Gastroesophageal sphincter (tissue), 4 donors: ENCODE measurements around the gene PSME2. TPM values are rescaled to one million over a fixed set of nuclear protein-coding genes. Genes with fewer than 3 reads are reported as not detected.

Experiments
- ATAC-seq: fragments of 150-250 bp; one replicate; pipeline ENCODE4 v1.9.1; 2016; ENCODE audit warnings: mild to moderate bottlenecking, moderate library complexity
- H3K27ac ChIP-seq, 4 donors: fragments of 200-600 bp; sonication (generic) in 3 of 4; 1 replicate in 3 of 4; 2 replicates in 1 of 4; pipeline ENCODE4 v1.5.1; 2016 to 2019
- H3K27me3 ChIP-seq: fragments of 200-600 bp; sonication (generic); one replicate; pipeline ENCODE4 v1.5.1; 2019
- H3K36me3 ChIP-seq, 2 donors: fragments of 200-600 bp; sonication (generic); one replicate each; pipeline ENCODE4 v1.5.1; 2019; ENCODE audit warnings: control low read depth in 1 of 2
- H3K4me1 ChIP-seq, 3 donors: fragments of 200-600 bp; sonication (generic); 1 replicate in 2 of 3; 2 replicates in 1 of 3; pipeline ENCODE4 v1.5.1; 2016 to 2019; ENCODE audit warnings: control low read depth in 2 of 3
- H3K4me3 ChIP-seq, 2 donors: fragments of 200-600 bp; sonication (generic); one replicate each; pipeline ENCODE4 v1.5.1; 2019; ENCODE audit warnings: mild to moderate bottlenecking in 1 of 2, moderate library complexity in 1 of 2
- H3K9me3 ChIP-seq, 3 donors: fragments of 200-600 bp; sonication (generic); one replicate each; pipeline ENCODE4 v1.5.1; 2017 to 2019; ENCODE audit warnings: control low read depth in 2 of 3
- EP300 ChIP-seq: sonication (generic); formaldehyde crosslinking; IDR thresholded peaks from one replicate; pipeline ENCODE4 v1.6.1; 2017; ENCODE audit warnings: antibody characterized with exemption, mild to moderate bottlenecking
- POLR2A ChIP-seq, 2 donors: fragments of 450-650 bp; IDR thresholded peaks; one replicate each; pipeline ENCODE4 v1.6.1; 2017; ENCODE audit warnings: antibody characterized with exemption in 2 of 2, mild to moderate bottlenecking in 2 of 2, moderate library complexity in 1 of 2
- POLR2AphosphoS5 ChIP-seq: sonication (generic); formaldehyde crosslinking; IDR thresholded peaks from one replicate; pipeline ENCODE4 v1.6.1; 2017; ENCODE audit warnings: antibody characterized with exemption
- WGBS, 2 donors: methylation state at CpG; one replicate each; pipeline ENCODE4 v1.1.5; 2018; ENCODE audit warnings: low coverage in 1 of 2; 5-methylcytosine and 5-hydroxymethylcytosine counted together
- total RNA-seq, 4 donors: library from RNA; depleted of rRNA; stranded (reverse); fragments of >200 nt; gene quantifications; one replicate each; pipeline ENCODE4 v1.1.0, GENCODE V29; 2016
- TF ChIP-seq, protein P1 (sequence below), 4 experiments: fragments of 200-600 bp in 2 of 4; fragments of 450-650 bp in 2 of 4; sonication (generic) in 1 of 4; IDR thresholded peaks; one replicate each; pipeline ENCODE4 v1.5.1; 2017 to 2019; ENCODE audit warnings: antibody characterized with exemption in 4 of 4, mild to moderate bottlenecking in 2 of 4, moderate library complexity in 2 of 4

Gene PSME2
- total RNA-seq, 4 donors from 2014 or later: 41.4 to 52.3 (median 42.0) TPM

DNA sequence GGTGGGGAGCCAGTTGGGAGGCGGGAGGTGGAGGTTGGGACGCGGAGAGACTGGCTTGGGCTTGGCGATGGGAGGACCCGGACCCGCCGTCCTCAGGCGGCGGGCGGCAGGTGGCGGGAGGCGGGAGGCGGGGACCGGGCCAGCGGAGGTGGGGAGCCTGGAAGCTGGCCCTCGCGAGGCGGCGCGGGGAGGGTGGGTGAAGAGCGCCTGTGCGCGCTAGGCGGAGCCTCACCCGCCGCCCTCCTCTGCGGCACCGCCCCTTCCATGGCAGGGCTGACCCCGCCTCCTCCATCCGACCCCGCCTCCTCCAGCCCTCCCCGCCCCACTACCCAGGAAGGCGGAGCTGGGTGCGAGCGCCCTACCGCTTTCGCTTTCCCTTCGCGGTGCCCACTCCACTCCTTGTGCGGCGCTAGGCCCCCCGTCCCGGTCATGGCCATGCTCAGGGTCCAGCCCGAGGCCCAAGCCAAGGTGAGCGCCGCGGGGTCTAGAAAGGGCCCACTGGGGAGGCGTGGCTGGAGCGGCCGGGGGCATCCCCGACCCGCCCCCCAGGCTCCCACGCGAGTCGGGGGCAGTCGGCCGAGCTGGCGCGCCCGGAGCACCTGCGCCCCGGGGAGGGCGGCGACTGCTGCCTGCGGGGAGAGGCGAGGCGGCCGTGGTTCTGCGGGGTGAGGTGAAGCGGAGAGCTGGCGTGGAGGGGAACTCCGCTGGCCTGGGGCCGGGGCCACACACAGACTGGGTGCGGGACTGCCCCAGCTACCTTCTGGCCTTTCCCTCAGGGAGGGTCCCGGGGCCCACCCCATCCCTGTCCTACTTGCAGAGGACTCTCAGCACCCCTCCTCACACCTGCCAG lies 10.4 kb downstream of the PSME2 start, which contains the start of gene PSME1:
Gene PSME1 (plus strand): TSS at position 361 of the 850 bp plus-strand sequence. CDS start 69 bp downstream, at position 430.
- 1% methylated on average over 19 of the region's 75 CpGs; no CpG with 5 or more reads in 1 of the 2 donors for WGBS, 2 donors
- H3K4me1 ChIP-seq: peaks cover 0 to 69% (median 25%) of the 10 kb centered on the region in 3 donors
- H3K27me3 ChIP-seq: no peaks in the 10 kb centered on the region
- peak; percentile 98 for ATAC-seq
- no peak for TF ChIP-seq EP300
- TF ChIP-seq POLR2A (IDR thresholded peaks at IDR 0.05): peak; percentile 24 to 55
- peak; percentile 56 for TF ChIP-seq POLR2AphosphoS5
- TF ChIP-seq, protein P1, sequence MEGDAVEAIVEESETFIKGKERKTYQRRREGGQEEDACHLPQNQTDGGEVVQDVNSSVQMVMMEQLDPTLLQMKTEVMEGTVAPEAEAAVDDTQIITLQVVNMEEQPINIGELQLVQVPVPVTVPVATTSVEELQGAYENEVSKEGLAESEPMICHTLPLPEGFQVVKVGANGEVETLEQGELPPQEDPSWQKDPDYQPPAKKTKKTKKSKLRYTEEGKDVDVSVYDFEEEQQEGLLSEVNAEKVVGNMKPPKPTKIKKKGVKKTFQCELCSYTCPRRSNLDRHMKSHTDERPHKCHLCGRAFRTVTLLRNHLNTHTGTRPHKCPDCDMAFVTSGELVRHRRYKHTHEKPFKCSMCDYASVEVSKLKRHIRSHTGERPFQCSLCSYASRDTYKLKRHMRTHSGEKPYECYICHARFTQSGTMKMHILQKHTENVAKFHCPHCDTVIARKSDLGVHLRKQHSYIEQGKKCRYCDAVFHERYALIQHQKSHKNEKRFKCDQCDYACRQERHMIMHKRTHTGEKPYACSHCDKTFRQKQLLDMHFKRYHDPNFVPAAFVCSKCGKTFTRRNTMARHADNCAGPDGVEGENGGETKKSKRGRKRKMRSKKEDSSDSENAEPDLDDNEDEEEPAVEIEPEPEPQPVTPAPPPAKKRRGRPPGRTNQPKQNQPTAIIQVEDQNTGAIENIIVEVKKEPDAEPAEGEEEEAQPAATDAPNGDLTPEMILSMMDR (IDR thresholded peaks at IDR 0.05): peak in 2 of 4 experiments; percentile 8 to 46
- peak within 1 kb of the TSS; percentile 81 to 95 (median 93) for H3K27ac ChIP-seq
- H3K4me3 ChIP-seq: peak within 1 kb of the TSS; percentile 93 to 98
- H3K9me3 ChIP-seq: no peaks in the 10 kb centered on the region
- H3K36me3 ChIP-seq: peaks cover 0 to 28% of the 10 kb centered on the region in 2 donors

DNA sequence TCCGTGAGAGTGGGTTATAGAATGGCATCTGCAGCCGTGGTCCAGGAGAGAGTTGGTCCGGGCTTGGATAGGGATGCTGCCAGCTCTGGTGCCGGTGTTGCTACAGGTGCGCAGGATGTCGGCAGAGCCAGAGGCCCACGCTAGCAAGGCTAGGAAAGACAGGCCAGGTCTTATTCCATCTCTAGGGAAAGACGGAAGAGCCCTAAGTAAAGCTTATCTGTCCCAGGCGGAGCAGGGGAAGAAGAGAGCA lies 10.9 kb downstream of the PSME2 start:
- WGBS, 2 donors: 0 to 5% methylated on average over 7 to 9 of the region's 9 CpGs
- H3K9me3 ChIP-seq: no peaks in the 10 kb centered on the region
- H3K4me1 ChIP-seq: peaks cover 0 to 68% (median 28%) of the 10 kb centered on the region in 3 donors
- TF ChIP-seq POLR2AphosphoS5 (no peak), EP300 (no peak), POLR2A (IDR thresholded peaks at IDR 0.05) (no peak)
- TF ChIP-seq, protein P1 (IDR thresholded peaks at IDR 0.05): no peak
- peak overlapping the region; percentile 60 to 95 (median 93) for H3K27ac ChIP-seq
- H3K36me3 ChIP-seq: peaks cover 0 to 28% of the 10 kb centered on the region in 2 donors
- no peaks in the 10 kb centered on the region for H3K27me3 ChIP-seq
- peak overlapping the region; percentile 93 to 98 for H3K4me3 ChIP-seq
- no peak for ATAC-seq

DNA sequence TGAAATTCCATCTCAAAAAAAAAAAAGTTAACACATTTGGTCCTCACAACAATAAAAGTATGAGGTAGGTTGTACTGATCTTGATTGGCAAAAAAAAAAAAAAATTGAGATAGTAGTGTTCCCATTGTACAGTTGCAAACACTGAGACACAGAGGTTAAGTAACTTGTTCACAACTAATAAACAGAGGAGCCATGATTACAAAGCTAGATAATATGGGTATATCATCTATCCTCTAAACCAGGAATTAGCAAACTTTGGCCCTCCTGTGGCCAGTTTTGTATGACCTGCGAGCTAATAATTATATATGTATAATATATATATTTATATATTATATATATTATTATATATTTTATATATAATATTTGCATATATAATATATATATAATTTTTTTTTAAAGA lies 12.7 kb downstream of the PSME2 start:
- TF ChIP-seq EP300: no peak
- TF ChIP-seq POLR2A (IDR thresholded peaks at IDR 0.05): no peak
- TF ChIP-seq, protein P1 (IDR thresholded peaks at IDR 0.05): no peak
- no peak for TF ChIP-seq POLR2AphosphoS5
- Histone ChIP-seq H3K4me3 (no peak overlapping the region), H3K4me1 (peaks cover 0 to 50% (median 14%) of the 10 kb centered on the region in 3 donors), H3K27me3 (no peaks in the 10 kb centered on the region), H3K27ac (no peak overlapping the region), H3K36me3 (peaks cover 0 to 18% of the 10 kb centered on the region in 2 donors), H3K9me3 (no peaks in the 10 kb centered on the region)
- ATAC-seq: no peak
- 88 to 92% methylated on average over 1 of the region's 1 CpG for WGBS, 2 donors

DNA sequence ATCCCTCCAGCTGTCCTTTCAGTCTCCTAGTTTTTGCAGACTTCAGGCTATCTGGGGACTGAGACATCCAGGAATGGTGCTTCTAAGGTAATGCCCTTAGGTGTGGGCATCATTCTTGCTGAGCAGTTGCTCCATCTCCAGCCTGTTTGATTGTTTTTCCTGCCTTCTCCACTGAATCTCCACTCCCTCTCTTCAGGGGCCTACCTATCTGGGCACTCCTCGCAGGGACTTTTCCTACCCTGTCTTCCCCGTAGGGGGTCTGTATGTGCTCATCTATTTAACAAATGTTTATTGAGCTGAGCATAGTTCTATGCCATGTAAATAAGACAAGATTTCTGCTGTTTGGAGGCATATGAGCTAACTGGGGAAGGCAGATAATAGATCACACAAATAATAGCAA lies 13.4 kb downstream of the PSME2 start:
- TF ChIP-seq EP300 (no peak), POLR2A (IDR thresholded peaks at IDR 0.05) (no peak), POLR2AphosphoS5 (no peak)
- TF ChIP-seq, protein P1 (IDR thresholded peaks at IDR 0.05): no peak
- peaks cover 0 to 11% of the 10 kb centered on the region in 2 donors for H3K36me3 ChIP-seq
- H3K4me1 ChIP-seq: peaks cover 0 to 43% (median 14%) of the 10 kb centered on the region in 3 donors
- WGBS, 2 donors: 90 to 92% methylated on average over 2 of the region's 2 CpGs
- ATAC-seq: no peak
- H3K9me3 ChIP-seq: no peaks in the 10 kb centered on the region
- no peaks in the 10 kb centered on the region for H3K27me3 ChIP-seq
- no peak overlapping the region for H3K4me3 ChIP-seq
- no peak overlapping the region for H3K27ac ChIP-seq
